Chondrocyte (in vitro differentiated cells): ENCODE data around the gene ALDH5A1. TPM values are rescaled to one million over a fixed set of nuclear protein-coding genes. Genes with fewer than 3 reads are reported as not detected.

Experiments
- DNase-seq: peaks from one replicate; pipeline ENCODE4 v3.0.0; 2021; ENCODE audit warnings: mixed read lengths, low spot score
- H3K27ac Mint-ChIP-seq: one replicate; pipeline ENCODE4 v1.8.0; 2021; ENCODE audit warnings: mild to moderate bottlenecking, moderate library complexity, mixed read lengths; ENCODE audit not compliant: unreplicated experiment
- H3K27me3 Mint-ChIP-seq: 2 replicates; pipeline ENCODE4 v1.8.0; 2021; ENCODE audit warnings: low read depth, mixed read lengths
- H3K36me3 Mint-ChIP-seq: 2 replicates; pipeline ENCODE4 v1.8.0; 2021; ENCODE audit warnings: low read depth, mixed read lengths
- H3K4me1 Mint-ChIP-seq: 2 replicates; pipeline ENCODE4 v1.8.0; 2021; ENCODE audit warnings: low read depth, mild to moderate bottlenecking, mixed read lengths
- H3K4me3 Mint-ChIP-seq: one replicate; pipeline ENCODE4 v1.8.0; 2021; ENCODE audit warnings: mild to moderate bottlenecking, moderate library complexity, mixed read lengths; ENCODE audit not compliant: unreplicated experiment
- H3K9me3 Mint-ChIP-seq: 2 replicates; pipeline ENCODE4 v1.8.0; 2021; ENCODE audit warnings: low read depth, mixed read lengths
- CTCF ChIP-seq: fragments of 200-600 bp; sonication (generic); IDR thresholded peaks from 2 replicates; pipeline ENCODE4 v1.5.0; 2021; ENCODE audit warnings: antibody characterized with exemption, mild to moderate bottlenecking, moderate library complexity
- total RNA-seq: library from RNA; stranded (reverse); gene quantifications from 3 replicates; pipeline ENCODE4 v1.2.1, GENCODE V29; 2021

Gene ALDH5A1
- total RNA-seq, 1 donor from 2014 or later = 7.2 TPM

- Mint-ChIP-seq H3K4me1 (peaks cover 5% of the 10 kb centered on the region), H3K4me3 (no peak overlapping the region)
- no peak for DNase-seq
Observed at GRCh38 chr6:24545183-24545582, 50.4 kb downstream of the ALDH5A1 start.

GRCh38 chr6:24545691-24546090 is 50.9 kb downstream of the ALDH5A1 start:
- Mint-ChIP-seq H3K9me3 (no peaks in the 10 kb centered on the region), H3K36me3 (no peaks in the 10 kb centered on the region), H3K4me3 (no peak overlapping the region), H3K27ac (no peak overlapping the region), H3K27me3 (peaks cover 3% of the 10 kb centered on the region), H3K4me1 (peaks cover 5% of the 10 kb centered on the region)
- DNase-seq = no peak
- no peak for TF ChIP-seq CTCF

More at GRCh38 chr6:24545183-24545582, 50.4 kb downstream of the ALDH5A1 start:
- H3K27ac Mint-ChIP-seq = no peak overlapping the region
- H3K9me3 Mint-ChIP-seq = no peaks in the 10 kb centered on the region
- no peaks in the 10 kb centered on the region for H3K36me3 Mint-ChIP-seq
- TF ChIP-seq CTCF = no peak
- peaks cover 3% of the 10 kb centered on the region for H3K27me3 Mint-ChIP-seq

- Mint-ChIP-seq H3K4me1 (peaks cover 5% of the 10 kb centered on the region), H3K4me3 (no peak overlapping the region), H3K27me3 (peaks cover 3% of the 10 kb centered on the region), H3K9me3 (no peaks in the 10 kb centered on the region), H3K27ac (no peak overlapping the region), H3K36me3 (no peaks in the 10 kb centered on the region)
- TF ChIP-seq CTCF = no peak
- no peak for DNase-seq
Observed at GRCh38 chr6:24546439-24546838, 51.7 kb downstream of the ALDH5A1 start.

- Mint-ChIP-seq H3K27ac (no peak overlapping the region), H3K4me1 (peaks cover 5% of the 10 kb centered on the region), H3K27me3 (peaks cover 3% of the 10 kb centered on the region), H3K9me3 (no peaks in the 10 kb centered on the region), H3K4me3 (no peak overlapping the region), H3K36me3 (no peaks in the 10 kb centered on the region)
- TF ChIP-seq CTCF = peak; percentile 25
- DNase-seq = no peak
Observed at GRCh38 chr6:24547243-24547642, 52.5 kb downstream of the ALDH5A1 start.

- Mint-ChIP-seq H3K4me1 (peaks cover 7% of the 10 kb centered on the region), H3K36me3 (no peaks in the 10 kb centered on the region), H3K27me3 (peaks cover 3% of the 10 kb centered on the region), H3K4me3 (no peak overlapping the region), H3K9me3 (no peaks in the 10 kb centered on the region), H3K27ac (no peak overlapping the region)
- no peak for TF ChIP-seq CTCF
- no peak for DNase-seq
Observed at GRCh38 chr6:24549158-24549557, 54.4 kb downstream of the ALDH5A1 start.
